ENCODE data around the gene EVI5.
"Not testable (repeated sequence)": the region's sequence is repeated elsewhere in the genome, so short reads cannot be mapped to it uniquely, and the experiment has no call there.

The EVI5 gene

GRCh38 chr1:92747735-92748134 lies 37.2 kb downstream of the EVI5 start:
- no peak for DNase-seq

- not testable (repeated sequence) for DNase-seq
Measured at GRCh38 chr1:92746255-92746654, 38.7 kb downstream of the EVI5 start.

GRCh38 chr1:92743221-92743620 lies 41.7 kb downstream of the EVI5 start:
- DNase-seq, result no peak

- no peak for DNase-seq
Measured at GRCh38 chr1:92739669-92740524, 45.0 kb downstream of the EVI5 start.

- DNase-seq, result no peak
Measured at GRCh38 chr1:92736395-92736794, 48.5 kb downstream of the EVI5 start.

- DNase-seq, result no peak
Measured at GRCh38 chr1:92730476-92730875, 54.4 kb downstream of the EVI5 start.

- no peak for DNase-seq
Measured at GRCh38 chr1:92728697-92729096, 56.2 kb downstream of the EVI5 start.

- DNase-seq, result not testable (repeated sequence)
Measured at GRCh38 chr1:92723713-92724112, 61.2 kb downstream of the EVI5 start.

GRCh38 chr1:92721886-92722285 lies 63.0 kb downstream of the EVI5 start:
- DNase-seq, result no peak

GRCh38 chr1:92721157-92721556 lies 63.8 kb downstream of the EVI5 start:
- not testable (repeated sequence) for DNase-seq

- DNase-seq, result not testable (repeated sequence)
Measured at GRCh38 chr1:92715476-92715951, 69.4 kb downstream of the EVI5 start.

- DNase-seq, result no peak
Measured at GRCh38 chr1:92713939-92714338, 71.0 kb downstream of the EVI5 start.

GRCh38 chr1:92711473-92712165 lies 73.3 kb downstream of the EVI5 start:
- DNase-seq, result no peak

GRCh38 chr1:92709738-92710137 lies 75.2 kb downstream of the EVI5 start:
- DNase-seq, result no peak

GRCh38 chr1:92708368-92708950 lies 76.4 kb downstream of the EVI5 start:
- no peak for DNase-seq

GRCh38 chr1:92707709-92708108 lies 77.2 kb downstream of the EVI5 start:
- DNase-seq, result no peak

- no peak for DNase-seq
Measured at GRCh38 chr1:92707292-92707691, 77.6 kb downstream of the EVI5 start.

- DNase-seq, result no peak
Measured at GRCh38 chr1:92705446-92705845, 79.5 kb downstream of the EVI5 start.

GRCh38 chr1:92701147-92701546 lies 83.8 kb downstream of the EVI5 start:
- no peak for DNase-seq

GRCh38 chr1:92698932-92699331 lies 86.0 kb downstream of the EVI5 start:
- no peak for DNase-seq

- no peak for DNase-seq
Measured at GRCh38 chr1:92695104-92695503, 89.8 kb downstream of the EVI5 start.

GRCh38 chr1:92691925-92692324 lies 93.0 kb downstream of the EVI5 start:
- no peak for DNase-seq

- no peak for DNase-seq
Measured at GRCh38 chr1:92690212-92690906, 94.5 kb downstream of the EVI5 start.
